WI38 (cell line): ENCODE results near the gene WDFY4.

ENCODE experiments used
- H3K4me3 ChIP-seq: 2 replicates; pipeline ENCODE4 v1.5.1; 2011; ENCODE audit warnings: low read depth, mild to moderate bottlenecking, control low read depth, low read length
- TF ChIP-seq, protein P1 (sequence below): IDR thresholded peaks from 2 replicates; pipeline ENCODE4 v1.5.1; 2012; ENCODE audit warnings: low read depth, mild to moderate bottlenecking, control low read depth, low read length

WDFY4 gene

GRCh38 chr10:48884179-48885045 is 199.7 kb downstream of the WDFY4 start:
- TF ChIP-seq, protein P1, sequence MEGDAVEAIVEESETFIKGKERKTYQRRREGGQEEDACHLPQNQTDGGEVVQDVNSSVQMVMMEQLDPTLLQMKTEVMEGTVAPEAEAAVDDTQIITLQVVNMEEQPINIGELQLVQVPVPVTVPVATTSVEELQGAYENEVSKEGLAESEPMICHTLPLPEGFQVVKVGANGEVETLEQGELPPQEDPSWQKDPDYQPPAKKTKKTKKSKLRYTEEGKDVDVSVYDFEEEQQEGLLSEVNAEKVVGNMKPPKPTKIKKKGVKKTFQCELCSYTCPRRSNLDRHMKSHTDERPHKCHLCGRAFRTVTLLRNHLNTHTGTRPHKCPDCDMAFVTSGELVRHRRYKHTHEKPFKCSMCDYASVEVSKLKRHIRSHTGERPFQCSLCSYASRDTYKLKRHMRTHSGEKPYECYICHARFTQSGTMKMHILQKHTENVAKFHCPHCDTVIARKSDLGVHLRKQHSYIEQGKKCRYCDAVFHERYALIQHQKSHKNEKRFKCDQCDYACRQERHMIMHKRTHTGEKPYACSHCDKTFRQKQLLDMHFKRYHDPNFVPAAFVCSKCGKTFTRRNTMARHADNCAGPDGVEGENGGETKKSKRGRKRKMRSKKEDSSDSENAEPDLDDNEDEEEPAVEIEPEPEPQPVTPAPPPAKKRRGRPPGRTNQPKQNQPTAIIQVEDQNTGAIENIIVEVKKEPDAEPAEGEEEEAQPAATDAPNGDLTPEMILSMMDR, result no peak
- H3K4me3 ChIP-seq, result no peak overlapping the region

DNA sequence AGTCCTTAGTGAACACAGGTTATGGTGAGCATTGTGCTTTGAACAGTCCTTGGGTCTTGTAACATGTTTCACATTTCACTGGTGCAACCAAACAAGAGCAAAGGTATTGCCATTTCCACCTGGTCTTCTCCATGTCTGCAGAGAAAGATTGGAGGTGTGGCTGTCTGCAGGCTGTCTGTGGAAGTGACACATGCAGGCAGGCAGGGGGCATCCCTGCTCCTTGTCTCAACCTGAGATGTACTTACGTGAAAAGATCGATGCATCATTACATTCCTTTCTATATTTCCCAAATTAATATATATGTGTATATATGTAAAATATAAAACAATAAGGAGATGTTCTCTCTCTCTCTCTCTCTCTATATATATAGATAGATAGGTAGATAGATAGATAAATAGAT is 200.7 kb downstream of the WDFY4 start:
- TF ChIP-seq, protein P1, result no peak
- no peak overlapping the region for H3K4me3 ChIP-seq

GRCh38 chr10:48887982-48888381 is 203.3 kb downstream of the WDFY4 start:
- no peak overlapping the region for H3K4me3 ChIP-seq
- TF ChIP-seq, protein P1, result no peak

DNA sequence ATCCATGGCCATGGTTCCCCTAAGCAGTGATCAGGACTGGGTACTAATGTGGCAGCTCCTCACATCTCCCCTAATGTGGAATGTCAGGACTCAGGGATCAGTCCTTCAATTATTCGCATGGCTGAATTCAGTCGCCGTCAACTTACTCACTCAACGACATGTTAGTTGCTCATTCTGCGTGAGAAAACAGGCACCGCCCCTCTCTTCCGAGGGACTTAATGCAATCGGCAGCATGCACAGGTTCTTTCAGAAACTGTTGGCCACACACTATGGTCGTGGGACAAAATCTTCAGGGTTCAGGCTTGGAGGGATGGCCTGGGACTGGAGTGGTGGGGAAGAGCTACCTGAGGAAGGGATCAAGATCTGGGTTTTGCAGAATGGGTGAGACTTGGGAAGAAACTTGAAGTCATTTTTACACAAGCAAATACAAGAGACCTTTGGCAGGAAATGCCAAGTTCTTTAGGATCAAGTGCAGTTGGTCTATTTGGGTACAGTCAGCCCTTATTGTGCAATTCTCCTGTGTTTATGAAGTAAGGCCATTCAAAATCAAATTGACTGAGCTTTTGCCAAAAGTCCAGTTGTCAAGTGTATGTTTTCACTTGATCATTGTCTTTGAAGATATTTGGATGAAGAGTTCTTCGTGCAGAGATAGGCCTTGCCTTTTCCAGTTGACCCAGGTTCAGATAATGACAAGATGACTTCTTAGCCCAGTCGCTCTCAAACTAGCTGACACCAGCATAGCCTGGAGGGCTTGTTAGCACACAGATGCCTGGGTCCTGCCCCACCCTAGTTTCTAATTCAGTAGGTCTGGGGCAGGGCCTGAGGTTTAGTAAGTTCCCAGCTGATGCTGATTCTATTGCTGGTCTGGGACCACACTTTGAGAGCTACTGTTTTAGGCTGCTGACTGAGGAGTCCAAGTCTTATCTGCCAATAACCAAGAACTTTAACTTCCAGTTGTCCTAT is 206.5 kb downstream of the WDFY4 start:
- H3K4me3 ChIP-seq, result no peak overlapping the region
- TF ChIP-seq, protein P1, result no peak

GRCh38 chr10:48894911-48895802 is 210.5 kb downstream of the WDFY4 start:
- H3K4me3 ChIP-seq, result no peak overlapping the region
- TF ChIP-seq, protein P1, result no peak

DNA sequence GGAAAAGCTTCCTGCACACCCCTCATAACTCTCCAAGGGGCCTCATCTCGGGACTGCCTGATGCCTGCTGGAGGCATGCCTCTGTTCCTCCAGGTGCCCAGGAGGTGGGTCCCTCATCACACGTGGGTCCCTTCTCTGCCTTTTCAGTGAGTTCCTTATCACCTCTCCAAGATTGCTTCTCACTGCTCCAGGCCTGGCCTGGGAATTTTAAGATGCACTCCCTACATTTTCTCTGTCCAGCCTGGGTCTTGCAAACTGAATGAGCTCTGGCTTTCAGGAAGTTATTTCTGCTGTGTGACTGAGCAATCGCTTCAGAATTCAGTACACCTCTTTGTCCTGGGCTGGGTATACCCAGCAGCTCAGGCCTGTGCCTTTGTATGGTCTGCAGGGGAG is 211.1 kb downstream of the WDFY4 start:
- H3K4me3 ChIP-seq, result no peak overlapping the region
- TF ChIP-seq, protein P1, result no peak
